HepG2 (cell line): ENCODE measurements around the gene FCRLA. TPM values are rescaled to one million over a fixed set of nuclear protein-coding genes. Genes with fewer than 3 reads are reported as not detected.

ENCODE experiments used
- ATAC-seq: fragments of 200-7000 bp; cut with Tn5 transposase; 3 replicates; pipeline ENCODE4 v1.9.1; 2020; ENCODE audit warnings: mild to moderate bottlenecking, moderate library complexity
- BruUV-seq: library from RNA; stranded (reverse); fragments of 400-500 nt; replicated peaks from 2 replicates; lab custom pipeline; 2021; lab: Mats Ljungman, UMichigan
- CTCF ChIA-PET: fragments of 300-600 bp; formaldehyde crosslinking; extraction: SDS; loops from one replicate; lab custom pipeline; 2021; ENCODE audit warnings: low total read pairs, inconsistent platforms, low intra/inter-chr PET ratio; lab: Yijun Ruan, JAX
- POLR2A ChIA-PET: fragments of 350-600 bp; sonication (Branson Sonifier 250); formaldehyde crosslinking; loops from one replicate; lab custom pipeline; 2020; ENCODE audit warnings: antibody characterized with exemption, inconsistent platforms; lab: Yijun Ruan, JAX
- DNase-seq: peaks from one replicate; pipeline ENCODE4 v3.0.0-alpha.2; 2015; ENCODE audit warnings: low spot score
- FAIRE-seq: peaks from 3 replicates; lab custom pipeline; 2011; peaks lifted over from hg19 to GRCh38; lab: Jason Lieb, UNC
- H2AFZ ChIP-seq: one replicate; pipeline ENCODE4 v1.6.1; 2011; ENCODE audit warnings: low read length, inconsistent platforms
- H3K27ac ChIP-seq: fragments of 300-600 bp; 3 replicates; pipeline ENCODE4 v1.8.0; 2011; ENCODE audit warnings: mixed run types, mild to moderate bottlenecking, mixed read lengths, low read length, inconsistent platforms; ENCODE audit not compliant: insufficient read depth; ENCODE audit errors: extremely low read length
- H3K27me3 ChIP-seq, 2 experiments: fragments of 200-600 bp in 1 of 2; 2 replicates in 1 of 2; 3 replicates in 1 of 2; pipeline versions ENCODE4 v1.6.0 to v1.8.0; 2011; ENCODE audit warnings: low read length in 2 of 2, mild to moderate bottlenecking in 2 of 2, moderate library complexity in 2 of 2, inconsistent platforms in 1 of 2; ENCODE audit not compliant: insufficient read depth in 2 of 2, control insufficient read depth in 1 of 2
- H3K36me3 ChIP-seq, 2 experiments: fragments of 200-600 bp in 1 of 2; replicated peaks in 1 of 2; 2 replicates in 1 of 2; 3 replicates in 1 of 2; pipeline versions ENCODE4 v1.5.1 to v1.8.0; 2011; ENCODE audit warnings: low read length in 2 of 2, inconsistent platforms in 1 of 2; ENCODE audit not compliant: insufficient read depth in 2 of 2, control insufficient read depth in 1 of 2
- H3K4me1 ChIP-seq: 2 replicates; pipeline ENCODE4 v1.5.1; 2012; ENCODE audit warnings: low read length, inconsistent platforms; ENCODE audit not compliant: insufficient read depth
- H3K4me2 ChIP-seq: 2 replicates; pipeline ENCODE4 v1.6.0; 2011; ENCODE audit warnings: low read depth, low read length, inconsistent platforms
- H3K4me3 ChIP-seq, 3 experiments: fragments of 200-600 bp in 1 of 3; sonication (generic), shearing (Covaris generic) in 1 of 3; replicated peaks in 1 of 3; 2 replicates each; pipeline ENCODE4 v1.5.1; 2011 to 2016; ENCODE audit warnings: low read length in 3 of 3, inconsistent platforms in 2 of 3, low read depth in 2 of 3, mild to moderate bottlenecking in 2 of 3, control low read depth in 1 of 3, mixed read lengths in 1 of 3; ENCODE audit not compliant: insufficient read depth in 1 of 3
- H3K79me2 ChIP-seq: one replicate; pipeline ENCODE4 v1.6.1; 2011; ENCODE audit warnings: low read length, inconsistent platforms; ENCODE audit not compliant: insufficient read depth
- H3K9ac ChIP-seq: 2 replicates; pipeline ENCODE4 v1.6.0; 2011; ENCODE audit warnings: mild to moderate bottlenecking, low read depth, low read length, inconsistent platforms; ENCODE audit not compliant: insufficient read depth
- H3K9me3 ChIP-seq: 2 replicates; pipeline ENCODE4 v1.5.1; 2012; ENCODE audit warnings: mild to moderate bottlenecking, low read length
- H4K20me1 ChIP-seq: 2 replicates; pipeline ENCODE4 v1.6.0; 2011; ENCODE audit warnings: inconsistent platforms, mild to moderate bottlenecking, low read length, moderate library complexity; ENCODE audit not compliant: insufficient read depth
- MED13 ChIP-seq: sonication (generic); formaldehyde crosslinking; IDR thresholded peaks from 2 replicates; pipeline ENCODE4 v1.5.0; 2020; ENCODE audit warnings: missing genetic modification reagents
- SOX13 ChIP-seq, 3 experiments: fragments of 450-650 bp in 1 of 3; sonication (generic) in 1 of 3; formaldehyde crosslinking in 1 of 3; IDR thresholded peaks in 2 of 3; conservative IDR thresholded peaks in 1 of 3; 2 replicates each; pipeline versions ENCODE4 v1.5.0 to v1.6.1; 2016 to 2020; ENCODE audit warnings: antibody characterized with exemption in 1 of 3, mild to moderate bottlenecking in 1 of 3, missing compliant biosample characterization in 1 of 3, missing genetic modification reagents in 1 of 3, moderate library complexity in 1 of 3
- SRY ChIP-seq: sonication (generic); formaldehyde crosslinking; IDR thresholded peaks from 2 replicates; pipeline ENCODE4 v1.8.0; 2022; ENCODE audit warnings: mild to moderate bottlenecking, missing genetic modification reagents
- TCF7 ChIP-seq: sonication (generic); IDR thresholded peaks from 2 replicates; pipeline ENCODE4 v1.6.1; 2016; ENCODE audit warnings: antibody characterized with exemption, low read depth
- U2AF1 ChIP-seq: fragments of 200-400 bp; formaldehyde crosslinking; optimal IDR thresholded peaks from 2 replicates; pipeline ENCODE3; 2017; ENCODE audit warnings: mild to moderate bottlenecking, low read depth, low read length
- ZBTB20 ChIP-seq: sonication (generic); formaldehyde crosslinking; IDR thresholded peaks from 2 replicates; pipeline ENCODE4 v1.8.1; 2023; ENCODE audit warnings: missing genetic modification reagents, low read depth, mild to moderate bottlenecking, borderline replicate concordance
- ZNF136 ChIP-seq: sonication (generic); formaldehyde crosslinking; IDR thresholded peaks from 2 replicates; pipeline ENCODE4 v1.8.1; 2022; ENCODE audit warnings: low read depth, mild to moderate bottlenecking, moderate library complexity, missing genetic modification reagents
- ZNF17 ChIP-seq: sonication (generic); formaldehyde crosslinking; IDR thresholded peaks from 2 replicates; pipeline ENCODE4 v1.5.0; 2020; ENCODE audit warnings: mild to moderate bottlenecking, missing genetic modification reagents
- ZNF329 ChIP-seq: sonication (generic); formaldehyde crosslinking; IDR thresholded peaks from 2 replicates; pipeline ENCODE4 v1.9.0; 2021; ENCODE audit warnings: low read depth, mild to moderate bottlenecking, missing genetic modification reagents
- ZNF766 ChIP-seq: sonication (generic); formaldehyde crosslinking; IDR thresholded peaks from 2 replicates; pipeline ENCODE4 v1.5.0; 2020; ENCODE audit warnings: missing genetic modification reagents, borderline replicate concordance
- WGBS: methylation state at CpG from one replicate; pipeline ENCODE4 v1.1.6; 2017; ENCODE audit warnings: low lambda C conversion rate; 5-methylcytosine and 5-hydroxymethylcytosine counted together
- in situ Hi-C: cut with HindIII; loops from 2 replicates; pipeline ENCODE4 v1.10.0; 2017; ENCODE audit warnings: low pct_unique_long_range_greater_than_20kb; ENCODE audit not compliant: extremely low pct_ligation_motif_present
- intact Hi-C: fragments of 100-400 bp; cut with micrococcal nuclease; formaldehyde crosslinking; loops from one replicate; pipeline ENCODE4 v1.10.0; 2022; ENCODE audit not compliant: unreplicated experiment
- polyA plus RNA-seq, 8 experiments: library from polyadenylated mRNA; depleted of rRNA in 3 of 8; stranded (reverse) in 7 of 8; unstranded in 1 of 8; fragments of >200 nt; fragmentation: Illumina TruSeq in 4 of 8; extraction: Trizol in 4 of 8; gene quantifications; 2 replicates each; pipeline versions ENCODE4 v1.2.1 to v1.2.3, GENCODE V29; 2011 to 2016; ENCODE audit warnings: low read depth in 4 of 8, missing spikeins in 1 of 8, mixed read lengths in 1 of 8; ENCODE audit not compliant: insufficient read depth in 1 of 8
- total RNA-seq, 5 experiments: library from RNA; depleted of rRNA; stranded (reverse); fragments of >200 nt; fragmentation: Illumina TruSeq; extraction: Trizol; gene quantifications; 2 replicates each; pipeline ENCODE4 v1.2.3, GENCODE V29; 2016; ENCODE audit warnings: low read depth in 1 of 5
- TF ChIP-seq, protein P1 (sequence below): sonication (generic); formaldehyde crosslinking; IDR thresholded peaks from 2 replicates; pipeline ENCODE4 v1.9.0; 2021; ENCODE audit warnings: missing genetic modification reagents, mild to moderate bottlenecking, borderline replicate concordance
- TF ChIP-seq, protein P2 (sequence below): IDR thresholded peaks from 2 replicates; pipeline ENCODE4 v1.6.1; 2012; ENCODE audit warnings: low read depth, low read length, improper control_type of control experiment
- TF ChIP-seq, protein P3 (sequence below): sonication (generic); formaldehyde crosslinking; IDR thresholded peaks from 2 replicates; pipeline ENCODE4 v1.5.0; 2020; ENCODE audit warnings: mild to moderate bottlenecking, missing genetic modification reagents

FCRLA gene
- total and polyA plus RNA-seq, 2 of the 13 experiments (the other 11 are each of a cell fraction or from before 2014, with no cell fraction given), result not detected

DNA sequence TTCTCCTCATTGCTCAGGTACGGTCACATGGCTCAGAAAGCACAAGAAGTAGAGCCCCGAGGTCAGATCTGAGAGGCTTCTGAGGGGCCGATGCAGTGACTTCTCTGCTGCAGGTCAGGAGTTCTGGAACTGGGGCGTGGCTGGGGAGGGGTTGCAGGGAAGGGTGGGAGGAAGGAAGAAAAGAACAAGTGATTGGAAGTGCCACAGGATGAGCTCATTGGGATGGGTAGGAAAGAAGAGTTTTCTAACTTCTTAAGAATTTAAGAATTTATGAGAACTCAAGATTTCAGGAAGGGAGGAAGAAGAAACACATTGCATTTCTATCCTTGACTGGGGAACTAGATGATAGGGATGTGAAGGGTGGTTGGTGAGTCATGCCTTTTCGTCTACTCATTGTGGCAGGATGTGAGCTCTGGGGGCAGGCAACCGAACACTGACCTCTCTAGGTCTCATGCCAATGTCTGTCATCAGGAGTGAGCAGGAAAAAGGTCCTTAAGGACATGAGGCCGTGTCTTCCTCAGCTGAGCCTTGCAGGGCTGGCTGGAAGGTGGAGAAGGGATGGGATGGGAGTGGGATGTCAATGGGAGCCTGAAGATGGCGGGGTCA lies 14.8 kb downstream of the FCRLA start:
- no peak overlapping the region for H2AFZ ChIP-seq
- in situ Hi-C loops, result no loop called here
- no peaks in the 10 kb centered on the region for H3K9me3 ChIP-seq
- ATAC-seq, result no peak
- peaks cover 7% of the 10 kb centered on the region for H3K4me1 ChIP-seq
- BruUV-seq, result no TSS peak
- FAIRE-seq, result no peak
- H3K79me2 ChIP-seq, result no peaks in the 10 kb centered on the region
- ChIA-PET POLR2A (no interaction called here), CTCF (no interaction called here)
- no peaks in the 10 kb centered on the region for H4K20me1 ChIP-seq
- no peak overlapping the region for H3K4me2 ChIP-seq
- intact Hi-C loops, result no loop called here
- H3K27ac ChIP-seq, result no peak overlapping the region
- no peak overlapping the region for H3K4me3 ChIP-seq
- H3K9ac ChIP-seq, result no peak overlapping the region
- WGBS, result 5% methylated on average over 7 of the region's 8 CpGs
- H3K27me3 ChIP-seq, result peaks cover 3 to 28% of the 10 kb centered on the region in 2 experiments; a peak in 4 of 5 replicates
- no peaks in the 10 kb centered on the region for H3K36me3 ChIP-seq
- DNase-seq, result no peak
- TF ChIP-seq ZNF17, result no peak
- TF ChIP-seq, protein P1, sequence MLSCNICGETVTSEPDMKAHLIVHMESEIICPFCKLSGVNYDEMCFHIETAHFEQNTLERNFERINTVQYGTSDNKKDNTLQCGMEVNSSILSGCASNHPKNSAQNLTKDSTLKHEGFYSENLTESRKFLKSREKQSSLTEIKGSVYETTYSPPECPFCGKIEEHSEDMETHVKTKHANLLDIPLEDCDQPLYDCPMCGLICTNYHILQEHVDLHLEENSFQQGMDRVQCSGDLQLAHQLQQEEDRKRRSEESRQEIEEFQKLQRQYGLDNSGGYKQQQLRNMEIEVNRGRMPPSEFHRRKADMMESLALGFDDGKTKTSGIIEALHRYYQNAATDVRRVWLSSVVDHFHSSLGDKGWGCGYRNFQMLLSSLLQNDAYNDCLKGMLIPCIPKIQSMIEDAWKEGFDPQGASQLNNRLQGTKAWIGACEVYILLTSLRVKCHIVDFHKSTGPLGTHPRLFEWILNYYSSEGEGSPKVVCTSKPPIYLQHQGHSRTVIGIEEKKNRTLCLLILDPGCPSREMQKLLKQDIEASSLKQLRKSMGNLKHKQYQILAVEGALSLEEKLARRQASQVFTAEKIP, result no peak
- no peak for TF ChIP-seq SOX13 (IDR thresholded peaks at IDR 0.05)
- TF ChIP-seq SOX13 (CRISPR knock-in tag; conservative IDR thresholded peaks at IDR 0.05 in 1 of 2, IDR thresholded peaks at IDR 0.05 in 1 of 2), result no peak
- TF ChIP-seq ZNF766 (CRISPR knock-in tag), result no peak
- TF ChIP-seq ZBTB20 (CRISPR knock-in tag), result no peak
- TF ChIP-seq U2AF1, result no peak
- no peak for TF ChIP-seq MED13 (CRISPR knock-in tag)
- no peak for TF ChIP-seq ZNF136 (CRISPR knock-in tag)
- TF ChIP-seq, protein P2, sequence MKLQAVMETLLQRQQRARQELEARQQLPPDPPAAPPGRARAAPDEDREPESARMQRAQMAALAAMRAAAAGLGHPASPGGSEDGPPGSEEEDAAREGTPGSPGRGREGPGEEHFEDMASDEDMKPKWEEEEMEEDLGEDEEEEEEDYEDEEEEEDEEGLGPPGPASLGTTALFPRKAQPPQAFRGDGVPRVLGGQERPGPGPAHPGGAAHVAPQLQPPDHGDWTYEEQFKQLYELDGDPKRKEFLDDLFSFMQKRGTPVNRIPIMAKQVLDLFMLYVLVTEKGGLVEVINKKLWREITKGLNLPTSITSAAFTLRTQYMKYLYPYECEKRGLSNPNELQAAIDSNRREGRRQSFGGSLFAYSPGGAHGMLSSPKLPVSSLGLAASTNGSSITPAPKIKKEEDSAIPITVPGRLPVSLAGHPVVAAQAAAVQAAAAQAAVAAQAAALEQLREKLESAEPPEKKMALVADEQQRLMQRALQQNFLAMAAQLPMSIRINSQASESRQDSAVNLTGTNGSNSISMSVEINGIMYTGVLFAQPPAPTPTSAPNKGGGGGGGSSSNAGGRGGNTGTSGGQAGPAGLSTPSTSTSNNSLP, result no peak
- TF ChIP-seq SRY (CRISPR knock-in tag), result no peak
- TF ChIP-seq, protein P3, sequence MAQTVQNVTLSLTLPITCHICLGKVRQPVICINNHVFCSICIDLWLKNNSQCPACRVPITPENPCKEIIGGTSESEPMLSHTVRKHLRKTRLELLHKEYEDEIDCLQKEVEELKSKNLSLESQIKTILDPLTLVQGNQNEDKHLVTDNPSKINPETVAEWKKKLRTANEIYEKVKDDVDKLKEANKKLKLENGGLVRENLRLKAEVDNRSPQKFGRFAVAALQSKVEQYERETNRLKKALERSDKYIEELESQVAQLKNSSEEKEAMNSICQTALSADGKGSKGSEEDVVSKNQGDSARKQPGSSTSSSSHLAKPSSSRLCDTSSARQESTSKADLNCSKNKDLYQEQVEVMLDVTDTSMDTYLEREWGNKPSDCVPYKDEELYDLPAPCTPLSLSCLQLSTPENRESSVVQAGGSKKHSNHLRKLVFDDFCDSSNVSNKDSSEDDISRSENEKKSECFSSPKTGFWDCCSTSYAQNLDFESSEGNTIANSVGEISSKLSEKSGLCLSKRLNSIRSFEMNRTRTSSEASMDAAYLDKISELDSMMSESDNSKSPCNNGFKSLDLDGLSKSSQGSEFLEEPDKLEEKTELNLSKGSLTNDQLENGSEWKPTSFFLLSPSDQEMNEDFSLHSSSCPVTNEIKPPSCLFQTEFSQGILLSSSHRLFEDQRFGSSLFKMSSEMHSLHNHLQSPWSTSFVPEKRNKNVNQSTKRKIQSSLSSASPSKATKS, result no peak
- no peak for TF ChIP-seq TCF7
- no peak for TF ChIP-seq ZNF329 (CRISPR knock-in tag)
- TF ChIP-seq, all 625 proteins: peak for 0
